ENCODE data around the gene HK2.
"Not testable (repeated sequence)": the region's sequence is repeated elsewhere in the genome, so short reads cannot be mapped to it uniquely, and the experiment has no call there.

The HK2 gene

GRCh38 chr2:74833418-74834233, at the start of gene HK2:
Gene HK2, plus strand, starts transcription at chr2:74834127. Its CDS starts 454 bp downstream, at chr2:74834581.
- DNase-seq: peak; percentile 86

- DNase-seq: no peak
These were observed 44.7 kb upstream of the HK2 start for GRCh38 chr2:74789271-74789670.

GRCh38 chr2:74792282-74792681, 41.6 kb upstream of the HK2 start:
- DNase-seq: no peak

DNA sequence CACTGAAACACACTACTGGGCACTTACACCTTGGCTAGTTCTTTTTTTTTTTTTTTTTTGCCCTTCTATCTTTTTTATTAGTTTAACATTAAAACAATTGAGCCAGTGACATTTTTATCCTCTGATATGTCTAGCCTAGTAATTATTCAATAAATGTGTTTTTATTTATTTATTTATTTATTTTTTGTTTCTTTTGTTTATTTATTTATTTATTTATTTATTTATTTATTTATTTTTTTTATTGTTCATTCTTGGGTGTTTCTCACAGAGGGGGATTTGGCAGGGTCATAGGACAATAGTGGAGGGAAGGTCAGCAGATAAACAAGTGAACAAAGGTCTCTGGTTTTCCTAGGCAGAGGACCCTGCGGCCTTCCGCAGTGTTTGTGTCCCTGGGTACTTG, 39.0 kb upstream of the HK2 start:
- not testable (repeated sequence) for DNase-seq

DNA sequence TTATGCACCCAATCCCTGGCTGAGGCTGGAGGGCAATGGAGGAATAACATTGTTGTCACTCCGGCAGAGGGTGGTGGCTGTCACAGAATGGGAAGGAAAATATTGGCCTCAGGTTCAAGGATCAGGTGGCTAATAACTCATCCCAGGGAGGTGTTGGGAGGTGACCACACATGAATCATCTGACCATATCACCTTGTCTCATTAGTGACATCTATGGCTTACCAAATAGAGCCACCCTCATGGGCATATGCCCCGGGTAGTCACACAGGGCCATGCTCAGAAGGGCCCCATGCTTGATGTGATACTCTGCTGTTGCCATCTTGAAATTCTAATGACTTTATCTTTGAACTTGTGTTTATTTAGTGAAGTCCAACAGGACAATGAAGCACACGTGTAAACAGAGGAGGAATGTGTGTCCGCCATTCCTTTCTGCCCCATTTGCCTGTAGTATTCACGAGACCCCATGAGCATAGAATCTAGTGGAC, 27.5 kb upstream of the HK2 start:
- DNase-seq: no peak

- no peak for DNase-seq
These were observed 27.0 kb upstream of the HK2 start for GRCh38 chr2:74806920-74807319.

GRCh38 chr2:74812787-74813590, 20.9 kb upstream of the HK2 start:
- DNase-seq: no peak

DNA sequence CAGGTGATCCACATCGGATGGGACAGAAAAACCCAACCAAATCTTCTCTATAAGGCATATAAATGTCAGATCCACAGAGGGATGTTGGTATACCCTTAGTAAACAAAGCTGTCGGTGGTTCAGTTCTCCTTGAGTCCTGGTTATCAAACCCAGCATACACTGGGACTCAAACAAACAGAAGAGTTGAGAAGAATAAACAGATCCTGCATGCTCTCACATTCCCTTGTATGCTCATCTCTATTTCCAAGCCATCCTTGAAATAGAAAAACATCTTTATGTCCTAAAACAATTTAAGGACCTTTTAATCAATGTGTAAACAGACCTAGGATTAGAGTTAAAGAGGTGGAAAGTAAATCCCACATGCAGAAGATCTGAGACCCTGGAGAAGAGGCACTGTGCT, 19.8 kb upstream of the HK2 start:
- DNase-seq: no peak

DNA sequence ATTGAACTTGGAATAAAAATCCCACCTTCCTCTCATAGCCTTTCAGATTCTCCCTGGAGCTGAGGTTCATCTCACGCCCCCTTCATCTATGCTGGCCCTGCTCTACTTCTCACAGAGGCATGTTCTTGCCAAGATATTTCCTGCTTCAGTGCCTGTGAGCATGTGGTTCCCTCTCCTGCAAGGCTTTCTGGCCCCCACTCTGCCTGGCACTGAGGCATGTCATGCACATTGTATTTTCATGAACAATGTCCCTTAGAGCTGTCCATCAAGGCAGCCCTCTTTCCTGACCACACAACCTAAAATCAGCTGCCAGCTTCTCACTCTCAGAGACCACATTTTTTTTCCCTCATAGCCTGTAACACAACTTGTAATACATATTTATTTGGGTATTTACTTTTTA, 18.0 kb upstream of the HK2 start:
- no peak for DNase-seq

- DNase-seq: no peak
These were observed 17.2 kb upstream of the HK2 start for GRCh38 chr2:74816540-74817303.

- DNase-seq: no peak
These were observed 16.6 kb upstream of the HK2 start for GRCh38 chr2:74817304-74817675.

DNA sequence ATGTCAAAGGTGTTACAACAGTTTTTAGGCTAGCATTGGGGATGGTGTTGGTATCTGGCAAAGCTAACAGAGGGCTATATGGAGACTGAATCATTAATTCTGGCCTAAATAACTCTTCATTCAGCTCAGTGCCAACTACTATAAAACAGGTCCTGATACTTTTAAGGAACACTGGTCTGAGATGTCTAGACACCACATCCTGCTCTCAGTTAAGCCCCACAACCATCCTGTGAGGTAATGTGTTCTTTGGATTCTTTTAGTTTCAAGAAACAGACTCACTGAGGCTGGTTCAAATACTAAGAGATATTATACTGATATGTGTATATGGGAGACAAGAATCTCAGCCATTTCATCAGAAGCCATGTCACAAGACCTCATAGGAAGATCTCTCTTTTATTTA, 14.2 kb upstream of the HK2 start:
- no peak for DNase-seq

GRCh38 chr2:74821177-74822126, 12.5 kb upstream of the HK2 start:
- no peak for DNase-seq

DNA sequence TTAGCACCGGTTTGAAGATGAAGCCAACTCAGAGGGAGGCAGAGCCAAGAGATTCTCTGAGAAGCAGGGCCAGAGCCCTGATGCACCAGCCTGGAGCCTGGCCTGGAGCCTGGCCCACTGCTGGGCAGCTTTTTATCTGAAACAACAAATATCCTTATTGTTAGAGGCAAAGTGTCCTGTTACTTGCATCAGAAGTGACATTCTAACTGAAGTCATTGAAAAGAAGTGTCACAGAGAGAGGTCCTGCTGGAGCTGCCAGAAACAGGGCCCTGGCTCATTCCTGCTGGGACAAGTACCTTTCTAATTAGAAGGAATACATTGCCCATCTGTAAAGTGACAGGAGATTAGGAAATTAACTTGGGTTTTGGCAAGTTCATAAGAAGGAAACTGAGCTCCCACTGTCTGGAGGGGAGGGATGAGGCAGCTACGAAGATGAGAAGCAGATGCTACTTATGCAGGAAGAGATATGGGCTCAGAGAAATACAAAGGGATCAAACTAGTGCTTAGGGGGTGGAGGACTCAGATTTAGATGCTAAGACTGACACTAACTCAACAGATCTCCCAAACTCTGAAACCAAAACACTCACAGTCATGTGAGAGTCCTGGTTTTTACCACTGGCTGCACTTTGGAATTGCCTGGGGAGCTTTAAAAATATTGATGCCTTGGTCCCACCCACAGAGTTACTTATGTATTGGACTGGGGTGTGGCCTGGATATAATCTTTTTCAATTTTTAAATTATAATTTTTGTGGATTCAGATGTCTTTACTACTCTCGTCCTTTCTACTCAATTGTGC, 11.0 kb upstream of the HK2 start:
- no peak for DNase-seq

GRCh38 chr2:74824679-74825078, 9.2 kb upstream of the HK2 start:
- no peak for DNase-seq

GRCh38 chr2:74828543-74828942, 5.4 kb upstream of the HK2 start:
- no peak for DNase-seq

DNA sequence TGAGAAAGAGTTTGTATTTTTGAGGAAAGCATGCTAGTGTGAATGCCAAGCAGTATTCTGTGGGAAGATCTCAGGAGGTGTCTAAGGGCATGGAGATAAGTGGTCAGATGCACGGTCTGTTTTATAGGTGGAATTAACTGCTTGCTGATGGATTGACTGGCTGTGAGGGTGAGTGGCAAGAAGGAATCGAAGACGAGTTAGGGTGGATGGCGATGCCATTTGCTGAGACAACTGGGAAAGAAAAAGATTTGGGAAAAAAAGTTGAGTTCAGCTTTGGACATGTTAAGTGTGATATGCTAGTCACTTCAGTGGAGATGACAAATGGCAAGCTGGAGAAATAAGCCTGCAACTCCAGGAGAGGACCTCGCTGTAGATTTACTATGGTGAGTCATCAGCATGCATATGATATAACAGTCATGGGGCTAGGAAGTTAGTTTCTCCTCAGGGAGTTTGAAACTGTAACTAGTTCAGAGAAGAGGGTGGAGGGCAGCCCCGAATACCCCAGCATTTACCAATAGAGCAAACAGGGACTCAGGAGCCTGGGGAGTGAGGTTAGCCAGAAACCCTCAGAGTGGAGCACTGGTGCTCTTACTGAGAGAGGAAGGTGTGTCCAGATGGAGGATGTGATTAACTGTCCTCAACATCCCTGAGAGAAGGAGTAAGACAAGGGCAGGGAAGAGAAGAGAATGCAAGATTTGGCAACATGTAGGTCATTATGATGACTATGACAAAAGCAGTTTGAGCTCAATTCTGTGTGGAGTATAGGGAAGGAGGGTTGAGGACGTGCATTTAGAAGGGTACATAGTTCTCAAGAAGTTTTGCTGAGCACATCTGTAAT, 2.0 kb upstream of the HK2 start:
- DNase-seq: peak; percentile 31

- DNase-seq: not testable (repeated sequence)
These were observed 386 bp downstream of the HK2 start for GRCh38 chr2:74834234-74834791.

DNA sequence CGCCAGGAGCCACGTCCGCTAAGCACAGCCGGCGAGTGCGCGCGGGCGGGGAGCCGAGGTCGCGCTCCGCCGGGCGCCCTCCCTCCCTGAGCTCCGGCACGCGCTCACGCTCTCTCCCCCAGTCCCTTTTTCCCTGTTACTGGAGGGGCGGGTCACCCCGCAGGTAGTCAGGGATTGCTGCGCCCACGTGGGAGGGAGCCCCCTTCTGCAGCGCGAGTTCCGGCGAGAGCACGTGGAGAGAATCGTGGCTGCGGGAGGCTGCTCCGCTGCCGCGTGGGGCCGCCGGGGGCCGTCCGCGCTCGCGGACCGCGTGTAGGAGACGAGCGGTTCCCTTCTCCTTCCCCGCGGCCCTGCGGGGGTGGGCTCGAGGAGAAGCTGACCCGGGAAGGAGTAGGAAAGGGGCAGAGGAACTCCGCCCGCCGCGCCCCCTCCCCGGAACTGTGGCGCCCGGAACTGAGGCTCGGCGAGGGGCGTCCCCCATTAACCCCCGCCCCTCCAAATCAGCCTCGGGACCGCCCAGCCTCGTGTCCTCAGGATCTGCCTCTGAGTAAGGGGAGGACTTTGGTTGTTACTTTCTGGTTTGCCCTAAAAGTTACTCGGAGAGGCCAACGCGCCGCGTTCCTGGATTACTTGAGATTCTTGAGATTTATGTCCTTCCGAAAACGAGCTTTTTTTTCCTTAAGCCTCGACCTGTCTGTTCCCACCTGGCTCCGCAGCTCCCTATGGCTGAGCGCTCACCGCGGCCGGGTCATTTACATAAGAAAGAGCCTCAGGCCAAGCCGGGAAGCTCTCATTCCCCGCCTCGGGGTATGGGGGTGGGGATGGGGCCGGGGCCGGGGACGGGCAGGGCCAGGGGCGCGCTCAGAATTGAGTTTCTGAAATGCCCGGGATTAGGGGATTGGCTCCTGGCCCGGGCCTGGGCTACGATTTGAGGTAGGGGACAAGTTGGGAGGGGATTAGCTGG, 1.1 kb downstream of the HK2 start:
- peak; percentile 9 for DNase-seq
